Endometrium (tissue), 2 donors: ENCODE data around the gene TEX54.
A peak's percentile ranks its signal among the peaks of the same experiment; 100 is the strongest.
"Not testable (repeated sequence)": the region's sequence is repeated elsewhere in the genome, so short reads cannot be mapped to it uniquely, and the experiment has no call there.

Source experiments
- FAIRE-seq: peaks from 2 replicates; lab custom pipeline; 2012; peaks lifted over from hg19 to GRCh38; lab: Jason Lieb, UNC
- donor health status: control.
- donor health status: control.

Gene TEX54

GRCh38 chr11:62831520-62832335, 913 bp downstream of the TEX54 start, which contains the start of gene STX5:
TSS of gene STX5 (minus strand) at chr11:62832051. CDS start at chr11:62831243, 808 bp downstream.
- FAIRE-seq, result peak; percentile 91

- FAIRE-seq, result no peak
Observed at GRCh38 chr11:62830904-62831519, 1.6 kb downstream of the TEX54 start.

GRCh38 chr11:62828130-62828529, 4.5 kb downstream of the TEX54 start:
- FAIRE-seq, result not testable (repeated sequence)

- no peak for FAIRE-seq
Observed at GRCh38 chr11:62823677-62824076, 9.0 kb downstream of the TEX54 start.

- FAIRE-seq, result no peak
Observed at GRCh38 chr11:62817129-62817528, 15.5 kb downstream of the TEX54 start.

- FAIRE-seq, result no peak
Observed at GRCh38 chr11:62816557-62816956, 16.1 kb downstream of the TEX54 start.

GRCh38 chr11:62811659-62812058, 21.0 kb downstream of the TEX54 start:
- FAIRE-seq, result no peak

GRCh38 chr11:62810748-62811147, 21.9 kb downstream of the TEX54 start:
- no peak for FAIRE-seq

- FAIRE-seq, result no peak
Observed at GRCh38 chr11:62806611-62807121, 26.0 kb downstream of the TEX54 start.

- FAIRE-seq, result no peak
Observed at GRCh38 chr11:62805961-62806441, 26.6 kb downstream of the TEX54 start.

GRCh38 chr11:62805076-62805892, 27.4 kb downstream of the TEX54 start, which contains the start of gene NXF1:
TSS of gene NXF1 (minus strand) at chr11:62805440. CDS start at chr11:62805356, 84 bp downstream.
- FAIRE-seq, result no peak

- FAIRE-seq, result no peak
Observed at GRCh38 chr11:62804310-62805075, 28.1 kb downstream of the TEX54 start.

GRCh38 chr11:62801071-62801470, 31.6 kb downstream of the TEX54 start:
- no peak for FAIRE-seq

GRCh38 chr11:62799486-62799885, 33.2 kb downstream of the TEX54 start:
- FAIRE-seq, result no peak

- no peak for FAIRE-seq
Observed at GRCh38 chr11:62796281-62796680, 36.4 kb downstream of the TEX54 start.

GRCh38 chr11:62794201-62794775, 38.4 kb downstream of the TEX54 start:
- FAIRE-seq, result no peak

GRCh38 chr11:62792202-62792575, 40.5 kb downstream of the TEX54 start:
- FAIRE-seq, result no peak

- FAIRE-seq, result no peak
Observed at GRCh38 chr11:62791501-62792201, 41.0 kb downstream of the TEX54 start, which contains the start of gene TMEM223. TSS of gene TMEM223 (minus strand) at chr11:62792006. CDS start at chr11:62791994, 12 bp downstream.

- FAIRE-seq, result no peak
Observed at GRCh38 chr11:62789576-62789975, 43.1 kb downstream of the TEX54 start.

GRCh38 chr11:62788991-62789390, 43.6 kb downstream of the TEX54 start:
- FAIRE-seq, result no peak
